BLaER1 treated with 17β-estradiol and CSF1 and Interleukin-3, amounts not matched to agents 10 nM and 100 nM (cell line): ENCODE results near the gene CBR4.
"Not testable (repeated sequence)": the region's sequence is repeated elsewhere in the genome, so short reads cannot be mapped to it uniquely, and the experiment has no call there.

ENCODE experiments used
- H3K27ac ChIP-seq, 11 experiments: shearing (Covaris generic); formaldehyde crosslinking; 2 replicates each; pipeline ENCODE4 v1.8.1; 2022
- H3K27me3 ChIP-seq, 11 experiments: shearing (Covaris generic); formaldehyde crosslinking; 2 replicates each; pipeline ENCODE4 v1.8.1; 2022
- H3K36me3 ChIP-seq, 11 experiments: shearing (Covaris generic); formaldehyde crosslinking; 2 replicates each; pipeline ENCODE4 v1.8.1; 2022
- H3K4me1 ChIP-seq, 10 experiments: shearing (Covaris generic); formaldehyde crosslinking; 2 replicates each; pipeline ENCODE4 v1.8.1; 2022
- H3K4me2 ChIP-seq, 11 experiments: shearing (Covaris generic); formaldehyde crosslinking; 2 replicates each; pipeline ENCODE4 v1.8.1; 2022
- H3K4me3 ChIP-seq, 10 experiments: shearing (Covaris generic); formaldehyde crosslinking; 2 replicates each; pipeline ENCODE4 v1.8.1; 2022
- H3K9ac ChIP-seq, 11 experiments: shearing (Covaris generic); formaldehyde crosslinking; 2 replicates each; pipeline ENCODE4 v1.8.1; 2022
- H3K9me3 ChIP-seq, 11 experiments: shearing (Covaris generic); formaldehyde crosslinking; replicated peaks in 1 of 11; 2 replicates each; pipeline ENCODE4 v1.8.1; 2022
- H4K20me1 ChIP-seq, 11 experiments: shearing (Covaris generic); formaldehyde crosslinking; 2 replicates each; pipeline ENCODE4 v1.8.1; 2022
- Cebpa-rat ChIP-seq, 11 experiments: shearing (Covaris generic); IDR thresholded peaks; 2 replicates each; pipeline ENCODE4 v1.8.1; 2022

Gene CBR4

GRCh38 chr4:168998596-168998995 lies 11.5 kb downstream of the CBR4 start:
- H3K27me3 ChIP-seq: no peaks in the 10 kb centered on the region
- H3K9ac ChIP-seq: no peak overlapping the region
- peaks cover 44 to 88% (median 66%) of the 10 kb centered on the region in 11 experiments for H3K36me3 ChIP-seq
- H4K20me1 ChIP-seq: no peaks in the 10 kb centered on the region
- H3K4me2 ChIP-seq: no peak overlapping the region
- peaks cover 0 to 21% (median 0%) of the 10 kb centered on the region in 10 experiments; a peak in 6 of 20 replicates for H3K4me1 ChIP-seq
- H3K9me3 ChIP-seq: no peaks in the 10 kb centered on the region
- H3K27ac ChIP-seq: no peak overlapping the region
- no peak overlapping the region for H3K4me3 ChIP-seq
- TF ChIP-seq Cebpa-rat (IDR thresholded peaks at IDR 0.05): no peak

GRCh38 chr4:168995537-168996295 lies 14.3 kb downstream of the CBR4 start:
- Histone ChIP-seq H3K27me3 (no peaks in the 10 kb centered on the region), H3K4me2 (no peak overlapping the region), H3K27ac (no peak overlapping the region), H3K36me3 (peaks cover 25 to 65% (median 43%) of the 10 kb centered on the region in 11 experiments; a peak in 21 of 22 replicates), H3K9me3 (no peaks in the 10 kb centered on the region), H3K4me1 (peaks cover 0 to 36% (median 0%) of the 10 kb centered on the region in 10 experiments; a peak in 6 of 20 replicates), H3K4me3 (no peak overlapping the region), H3K9ac (no peak overlapping the region), H4K20me1 (no peaks in the 10 kb centered on the region)
- no peak for TF ChIP-seq Cebpa-rat (IDR thresholded peaks at IDR 0.05)

- Histone ChIP-seq H3K9ac (no peak overlapping the region; a peak in 1 of 22 replicates), H3K27ac (no peak overlapping the region), H3K4me2 (no peak overlapping the region), H4K20me1 (no peaks in the 10 kb centered on the region), H3K4me3 (no peak overlapping the region), H3K4me1 (peaks cover 0 to 34% (median 0%) of the 10 kb centered on the region in 10 experiments; a peak in 6 of 20 replicates), H3K36me3 (peaks cover 25 to 65% (median 42%) of the 10 kb centered on the region in 11 experiments; a peak in 21 of 22 replicates), H3K9me3 (no peaks in the 10 kb centered on the region), H3K27me3 (no peaks in the 10 kb centered on the region)
- TF ChIP-seq Cebpa-rat (IDR thresholded peaks at IDR 0.05): no peak
Measured at GRCh38 chr4:168994958-168995357, 15.1 kb downstream of the CBR4 start.

- no peak for TF ChIP-seq Cebpa-rat (IDR thresholded peaks at IDR 0.05)
- peak overlapping the region in 3 of 11 experiments; percentile 6 to 76 (median 62); a peak in 5 of 22 replicates for H3K4me2 ChIP-seq
- no peaks in the 10 kb centered on the region for H3K9me3 ChIP-seq
- H3K27me3 ChIP-seq: no peaks in the 10 kb centered on the region
- peaks cover 22 to 66% (median 39%) of the 10 kb centered on the region in 11 experiments; a peak in 21 of 22 replicates for H3K36me3 ChIP-seq
- peak overlapping the region in 3 of 11 experiments; percentile 11 to 51 (median 51); a peak in 3 of 22 replicates for H3K27ac ChIP-seq
- no peaks in the 10 kb centered on the region for H4K20me1 ChIP-seq
- 0 out of 22 replicates have a peak overlapping the region, but pooled peaks of 1 of the 11 experiments have one; percentile 30 for H3K9ac ChIP-seq
- H3K4me3 ChIP-seq: no peak overlapping the region; a peak in 1 of 20 replicates
- peaks cover 0 to 29% (median 0%) of the 10 kb centered on the region in 10 experiments; a peak in 6 of 20 replicates for H3K4me1 ChIP-seq
Measured at GRCh38 chr4:168993714-168994510, 16.1 kb downstream of the CBR4 start.

- H3K36me3 ChIP-seq: peaks cover 23 to 66% (median 33%) of the 10 kb centered on the region in 11 experiments; a peak in 21 of 22 replicates
- H3K4me2 ChIP-seq: peak overlapping the region in 2 of 11 experiments; percentile 62 to 76; a peak in 4 of 22 replicates
- peak overlapping the region in 3 of 11 experiments; percentile 11 to 51 (median 51); a peak in 4 of 22 replicates for H3K27ac ChIP-seq
- peaks cover 0 to 29% (median 0%) of the 10 kb centered on the region in 10 experiments; a peak in 6 of 20 replicates for H3K4me1 ChIP-seq
- H3K4me3 ChIP-seq, H3K9me3 ChIP-seq, H4K20me1 ChIP-seq, H3K27me3 ChIP-seq: not testable (repeated sequence)
- H3K9ac ChIP-seq: peak overlapping the region in 2 of 11 experiments; percentile 4 to 30; a peak in 1 of 22 replicates
Measured at GRCh38 chr4:168992952-168993482, 17.0 kb downstream of the CBR4 start.

GRCh38 chr4:168981942-168982341 lies 28.1 kb downstream of the CBR4 start:
- Histone ChIP-seq H3K4me3 (no peak overlapping the region), H3K36me3 (peaks cover 69 to 99% (median 86%) of the 10 kb centered on the region in 11 experiments), H4K20me1 (no peaks in the 10 kb centered on the region), H3K9ac (no peak overlapping the region), H3K9me3 (peaks cover 56 to 87% (median 71%) of the 10 kb centered on the region in 11 experiments), H3K27ac (no peak overlapping the region), H3K4me1 (no peaks in the 10 kb centered on the region), H3K27me3 (no peaks in the 10 kb centered on the region), H3K4me2 (no peak overlapping the region)
- TF ChIP-seq Cebpa-rat (IDR thresholded peaks at IDR 0.05): no peak

- TF ChIP-seq Cebpa-rat (IDR thresholded peaks at IDR 0.05): no peak
- Histone ChIP-seq H3K36me3 (peaks cover 69 to 99% (median 86%) of the 10 kb centered on the region in 11 experiments), H4K20me1 (no peaks in the 10 kb centered on the region), H3K9me3 (peaks cover 59 to 90% (median 76%) of the 10 kb centered on the region in 11 experiments), H3K9ac (no peak overlapping the region), H3K4me2 (no peak overlapping the region), H3K4me3 (no peak overlapping the region), H3K27me3 (no peaks in the 10 kb centered on the region), H3K4me1 (no peaks in the 10 kb centered on the region), H3K27ac (no peak overlapping the region)
Measured at GRCh38 chr4:168981460-168981859, 28.6 kb downstream of the CBR4 start.

GRCh38 chr4:168979338-168979737 lies 30.7 kb downstream of the CBR4 start:
- H3K4me3 ChIP-seq: no peak overlapping the region
- no peaks in the 10 kb centered on the region for H3K27me3 ChIP-seq
- H3K36me3 ChIP-seq: peaks cover 78 to 99% (median 93%) of the 10 kb centered on the region in 11 experiments
- no peak overlapping the region for H3K9ac ChIP-seq
- no peaks in the 10 kb centered on the region for H3K4me1 ChIP-seq
- no peak overlapping the region for H3K4me2 ChIP-seq
- H4K20me1 ChIP-seq: no peaks in the 10 kb centered on the region
- H3K27ac ChIP-seq: no peak overlapping the region
- peaks cover 79 to 99% (median 86%) of the 10 kb centered on the region in 11 experiments for H3K9me3 ChIP-seq
- TF ChIP-seq Cebpa-rat (IDR thresholded peaks at IDR 0.05): no peak
